Ecto neural progenitor cell (in vitro differentiated cells): ENCODE data around the gene HTR7.
A peak's percentile ranks its signal among the peaks of the same experiment; 100 is the strongest.
"Not testable (repeated sequence)": the region's sequence is repeated elsewhere in the genome, so short reads cannot be mapped to it uniquely, and the experiment has no call there.

ENCODE experiments used
- DNase-seq: peaks from one replicate; pipeline ENCODE4 v3.0.0-alpha.2; 2018; ENCODE audit warnings: low spot score

The HTR7 gene

GRCh38 chr10:90857635-90858460 is at the start of gene HTR7:
Gene HTR7, minus strand, starts transcription at chr10:90858039. Its CDS starts 368 bp downstream, at chr10:90857671.
- DNase-seq = peak; percentile 84

GRCh38 chr10:90906596-90906995 is 48.8 kb upstream of the HTR7 start:
- no peak for DNase-seq

- DNase-seq = no peak
These were observed 48.1 kb upstream of the HTR7 start for GRCh38 chr10:90905925-90906324.

GRCh38 chr10:90896916-90897315 is 39.1 kb upstream of the HTR7 start:
- DNase-seq = not testable (repeated sequence)

- DNase-seq = no peak
These were observed 35.4 kb upstream of the HTR7 start for GRCh38 chr10:90893190-90893589.

- DNase-seq = no peak
These were observed 32.5 kb upstream of the HTR7 start for GRCh38 chr10:90890347-90890746.

- DNase-seq = no peak
These were observed 31.8 kb upstream of the HTR7 start for GRCh38 chr10:90889636-90890035.

GRCh38 chr10:90888387-90888786 is 30.5 kb upstream of the HTR7 start:
- DNase-seq = no peak

- no peak for DNase-seq
These were observed 29.7 kb upstream of the HTR7 start for GRCh38 chr10:90887555-90887954.

- DNase-seq = no peak
These were observed 27.3 kb upstream of the HTR7 start for GRCh38 chr10:90885176-90885575.

GRCh38 chr10:90884431-90884830 is 26.6 kb upstream of the HTR7 start:
- DNase-seq = no peak

- DNase-seq = not testable (repeated sequence)
These were observed 22.4 kb upstream of the HTR7 start for GRCh38 chr10:90880059-90880719.

GRCh38 chr10:90879062-90879461 is 21.2 kb upstream of the HTR7 start:
- no peak for DNase-seq

GRCh38 chr10:90872648-90873020 is 14.8 kb upstream of the HTR7 start:
- no peak for DNase-seq

- DNase-seq = peak; percentile 90
These were observed 14.2 kb upstream of the HTR7 start, which contains the start of gene RPP30 for GRCh38 chr10:90871766-90872647. Gene RPP30, plus strand, starts transcription at chr10:90871974. Its CDS starts 13 bp downstream, at chr10:90871987.

GRCh38 chr10:90871279-90871765 is 13.5 kb upstream of the HTR7 start:
- DNase-seq = peak; percentile 74

- DNase-seq = no peak
These were observed 8.3 kb upstream of the HTR7 start for GRCh38 chr10:90866050-90866598.

GRCh38 chr10:90865401-90865800 is 7.6 kb upstream of the HTR7 start:
- DNase-seq = no peak

- DNase-seq = no peak
These were observed 5.2 kb upstream of the HTR7 start for GRCh38 chr10:90862908-90863514.

GRCh38 chr10:90860790-90861189 is 3.0 kb upstream of the HTR7 start:
- DNase-seq = no peak

GRCh38 chr10:90859321-90859751 is 1.5 kb upstream of the HTR7 start:
- no peak for DNase-seq
